CD4-positive, alpha-beta T cell treated with Interleukin-4 for 4 hours (primary cell): ENCODE data around the gene LIMA1.
"Not testable (repeated sequence)": the region's sequence is repeated elsewhere in the genome, so short reads cannot be mapped to it uniquely, and the experiment has no call there.

Experiments
- DNase-seq: peaks from one replicate; pipeline ENCODE4 v3.0.0-alpha.2; 2020

LIMA1 gene

GRCh38 chr12:50184261-50184660 lies 99.1 kb downstream of the LIMA1 start:
- no peak for DNase-seq

- DNase-seq: no peak
Observed at GRCh38 chr12:50182461-50182860, 100.9 kb downstream of the LIMA1 start.

DNA sequence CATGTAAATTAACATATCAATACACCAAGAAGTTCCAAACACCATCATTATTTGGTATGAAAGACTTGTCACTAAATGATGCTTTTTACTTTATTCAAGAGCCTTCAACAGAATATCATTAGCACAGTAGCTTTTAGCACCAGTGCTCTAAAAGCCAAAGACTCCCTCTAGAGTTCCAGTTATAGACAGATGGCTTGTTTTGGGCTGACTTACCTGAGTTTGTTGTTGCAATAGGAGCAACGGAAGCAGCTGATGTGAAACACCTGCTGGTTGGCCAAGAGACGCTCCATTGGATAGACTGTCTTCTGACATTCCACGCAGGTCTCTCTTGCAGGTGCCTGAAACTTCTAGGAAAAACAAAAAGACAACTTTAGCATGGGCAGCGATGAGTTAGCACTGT lies 101.6 kb downstream of the LIMA1 start:
- no peak for DNase-seq

- no peak for DNase-seq
Observed at GRCh38 chr12:50175716-50176026, 107.6 kb downstream of the LIMA1 start.

GRCh38 chr12:50174971-50175715 lies 108.2 kb downstream of the LIMA1 start:
- DNase-seq: peak; percentile 55

DNA sequence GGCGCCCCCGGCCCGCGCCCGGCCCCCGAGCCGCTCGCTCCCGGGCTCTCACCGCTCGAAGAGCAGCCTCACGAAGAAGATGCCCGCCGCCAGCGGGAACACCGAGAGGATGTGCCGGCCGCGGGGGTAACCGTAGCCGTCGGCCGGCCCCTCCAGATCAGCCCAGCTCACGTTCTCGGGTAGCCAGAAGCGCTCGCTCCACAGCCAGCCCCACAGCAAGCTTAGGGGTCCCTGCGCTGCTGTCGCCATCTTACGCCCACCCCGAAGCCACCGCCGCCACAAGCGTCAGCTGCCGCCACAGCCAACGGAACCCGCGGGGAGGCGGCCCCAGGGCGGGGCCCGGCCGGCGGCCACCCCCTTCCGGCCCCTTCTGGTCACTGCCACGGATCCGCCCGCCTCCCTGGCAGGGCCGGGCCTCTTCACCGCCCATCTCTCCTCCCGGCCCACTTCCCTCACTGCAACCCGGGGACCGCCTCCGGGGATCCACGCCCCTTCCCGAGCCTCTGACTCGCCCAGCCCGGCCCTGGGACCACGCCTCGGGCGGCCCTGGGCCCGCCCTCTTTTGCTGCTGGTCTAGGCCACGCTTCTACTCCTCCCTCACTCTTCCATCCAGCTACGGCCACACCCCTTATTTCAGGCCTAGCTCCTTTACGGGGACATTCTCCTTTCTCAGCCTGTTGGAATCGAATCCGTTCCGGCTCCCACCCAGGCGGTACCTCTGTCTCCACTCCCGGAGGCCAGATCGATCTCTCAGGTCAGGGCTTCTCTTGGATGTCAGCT lies 116.1 kb downstream of the LIMA1 start, which contains the start of gene CERS5:
TSS of gene CERS5 (minus strand) at position 321 of the 780 bp plus-strand sequence. CDS start at position 249, 72 bp downstream.
- DNase-seq: peak; percentile 97

GRCh38 chr12:50166799-50167048 lies 116.6 kb downstream of the LIMA1 start:
- no peak for DNase-seq

DNA sequence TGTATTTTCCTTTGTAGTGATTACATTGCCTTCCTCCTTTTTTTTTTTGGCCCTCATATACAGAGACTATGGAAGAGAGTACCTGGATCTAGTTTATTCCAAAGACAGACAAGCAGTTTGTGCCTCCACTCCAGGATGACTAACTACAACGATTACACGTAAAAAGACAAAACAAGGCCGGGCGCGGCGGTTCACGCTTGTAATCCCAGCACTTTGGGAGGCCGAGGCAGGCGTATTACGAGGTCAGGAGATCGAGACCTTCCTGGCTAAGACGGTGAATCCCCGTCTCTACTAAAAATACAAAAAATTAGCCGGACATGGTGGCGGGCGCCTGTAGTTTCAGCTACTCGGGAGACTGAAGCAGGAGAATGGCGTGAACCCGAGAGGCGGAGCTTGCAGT lies 118.4 kb downstream of the LIMA1 start:
- no peak for DNase-seq

- no peak for DNase-seq
Observed at GRCh38 chr12:50162230-50162629, 121.1 kb downstream of the LIMA1 start.

GRCh38 chr12:50160643-50161042 lies 122.7 kb downstream of the LIMA1 start:
- no peak for DNase-seq

DNA sequence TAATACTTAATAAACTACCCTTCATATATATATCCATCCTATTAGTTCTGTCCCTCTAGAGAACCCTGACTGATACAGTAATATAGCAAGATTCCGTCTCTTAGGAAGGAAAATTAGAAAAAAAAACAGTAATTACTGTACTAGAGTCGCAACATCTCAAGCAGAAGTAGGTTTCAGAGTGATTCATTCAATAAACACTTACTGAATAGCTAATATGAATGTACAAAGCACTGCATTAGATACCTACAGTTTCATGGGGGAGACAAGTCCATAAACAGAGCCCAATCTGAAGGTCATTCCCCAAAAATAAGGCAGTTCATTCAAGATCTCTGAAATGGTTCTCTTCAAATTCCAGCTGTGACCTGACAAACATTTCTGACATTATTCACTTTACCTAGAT lies 126.1 kb downstream of the LIMA1 start:
- no peak for DNase-seq

DNA sequence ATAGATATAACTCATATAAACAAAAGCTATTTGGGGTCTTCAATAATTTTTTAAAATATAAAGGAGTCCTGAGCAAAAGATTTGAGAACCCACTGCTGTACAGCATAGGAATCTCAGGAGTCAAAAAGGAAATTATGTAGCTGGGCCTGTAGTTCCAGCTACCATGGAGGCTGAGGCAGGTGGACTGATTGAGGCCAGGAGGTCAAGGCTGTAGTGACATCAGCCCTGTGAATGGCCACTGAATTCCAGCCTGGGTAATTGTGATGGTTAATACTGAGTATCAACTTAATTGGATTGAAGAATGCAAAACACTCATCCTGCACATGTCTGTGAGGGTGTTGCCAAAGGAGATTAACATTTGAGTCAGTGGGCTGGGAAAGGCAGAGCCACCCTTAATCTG lies 126.7 kb downstream of the LIMA1 start:
- no peak for DNase-seq

GRCh38 chr12:50154947-50155346 lies 128.4 kb downstream of the LIMA1 start:
- DNase-seq: not testable (repeated sequence)

DNA sequence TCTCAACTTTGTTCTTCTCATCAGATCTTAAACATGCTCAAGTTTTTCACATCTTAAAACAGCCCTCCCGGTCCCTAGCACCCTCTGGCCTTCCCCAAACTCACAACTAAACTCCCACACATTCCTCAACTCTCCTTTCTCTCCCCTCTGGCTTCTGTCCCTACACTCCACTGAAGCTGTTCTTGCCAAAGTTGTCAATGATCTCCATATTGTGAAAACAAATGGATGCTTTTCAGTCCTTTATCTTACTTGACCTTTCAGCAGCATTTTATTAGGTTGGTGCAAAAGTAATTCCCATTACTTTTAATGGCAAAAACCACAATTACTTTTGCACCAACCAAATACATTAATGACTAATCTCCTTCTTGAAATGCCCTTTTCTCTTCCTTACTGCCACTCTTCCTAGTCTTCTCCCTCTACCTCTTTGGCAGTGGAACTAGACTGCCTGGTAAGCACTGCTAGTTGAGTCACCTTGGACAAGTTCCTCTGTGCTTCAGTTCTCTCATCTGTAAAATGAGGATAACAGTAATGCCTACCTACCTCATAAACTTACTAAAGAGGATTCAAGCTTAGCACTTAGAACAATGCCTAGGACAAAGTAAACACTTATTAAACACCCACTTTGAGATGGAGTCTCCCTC lies 132.2 kb downstream of the LIMA1 start:
- no peak for DNase-seq

- DNase-seq: no peak
Observed at GRCh38 chr12:50149311-50149710, 134.0 kb downstream of the LIMA1 start.

GRCh38 chr12:50148011-50148410 lies 135.3 kb downstream of the LIMA1 start:
- DNase-seq: not testable (repeated sequence)

DNA sequence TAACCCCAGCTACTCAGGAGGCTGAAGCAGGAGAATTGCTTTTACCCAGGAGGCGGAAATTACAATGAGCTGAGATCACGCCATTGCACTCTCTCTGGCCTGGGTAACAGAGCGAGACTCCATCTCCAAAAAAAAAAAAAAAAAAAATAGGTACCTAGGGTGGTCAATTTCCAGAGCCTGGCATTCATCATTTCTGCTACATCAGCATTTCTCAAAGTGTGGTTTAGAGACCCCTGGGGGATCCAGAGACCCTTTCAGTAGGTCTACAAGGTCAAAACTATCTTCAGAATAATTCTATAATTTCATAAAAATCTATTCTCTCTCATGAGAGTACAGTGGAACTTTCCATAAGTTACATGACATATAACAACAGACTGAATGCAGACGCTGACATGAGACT lies 136.0 kb downstream of the LIMA1 start:
- DNase-seq: no peak

DNA sequence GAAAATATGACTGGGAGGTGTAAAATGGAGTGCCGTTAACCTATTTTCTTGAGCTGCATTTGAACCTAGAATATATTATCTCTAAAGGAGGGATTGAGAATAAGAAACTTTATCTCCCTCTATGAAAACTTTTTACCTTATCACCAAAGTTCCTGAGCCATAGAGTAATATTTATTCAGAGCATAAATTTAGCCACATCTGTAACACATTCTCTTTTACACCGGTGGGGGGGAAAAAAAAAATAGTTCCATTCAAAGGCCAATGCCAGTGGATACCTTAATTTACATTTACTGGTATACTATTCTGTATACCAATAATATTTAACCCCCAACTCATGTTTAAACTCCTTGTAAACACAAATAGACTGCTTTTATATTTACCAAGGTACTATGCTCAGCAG lies 137.9 kb downstream of the LIMA1 start:
- no peak for DNase-seq

- no peak for DNase-seq
Observed at GRCh38 chr12:50142993-50143392, 140.3 kb downstream of the LIMA1 start.

DNA sequence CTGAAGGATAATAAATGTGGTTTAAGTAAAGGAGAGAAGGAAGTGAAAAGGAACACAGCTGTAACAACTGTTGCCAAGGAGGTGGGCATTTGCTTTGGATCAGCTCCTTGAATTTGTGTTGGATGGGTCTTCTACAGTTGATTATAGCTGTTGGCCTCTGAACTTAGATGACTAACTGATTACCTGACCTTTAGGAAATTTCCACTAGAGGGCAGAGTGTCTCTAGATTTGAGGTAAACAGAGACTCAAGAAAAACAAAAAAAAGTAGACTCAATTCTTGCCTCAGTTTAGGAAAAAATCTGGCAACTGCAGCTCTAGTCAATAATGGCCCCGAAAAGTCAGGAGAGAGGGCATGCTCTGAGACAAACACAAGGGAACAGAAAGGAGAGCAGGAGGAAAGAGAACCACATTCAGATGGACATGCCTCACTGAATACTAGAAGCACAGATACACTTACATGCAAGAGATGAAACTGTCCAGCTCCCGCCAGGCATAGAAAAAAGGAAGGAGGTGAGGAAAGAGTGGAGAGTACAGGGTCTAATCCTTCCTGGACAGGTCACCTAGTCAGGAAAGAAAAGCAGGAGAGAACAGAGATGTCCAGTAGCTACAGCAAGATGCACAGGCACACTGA lies 150.7 kb downstream of the LIMA1 start:
- peak; percentile 56 for DNase-seq

GRCh38 chr12:50129290-50129689 lies 154.0 kb downstream of the LIMA1 start:
- no peak for DNase-seq

DNA sequence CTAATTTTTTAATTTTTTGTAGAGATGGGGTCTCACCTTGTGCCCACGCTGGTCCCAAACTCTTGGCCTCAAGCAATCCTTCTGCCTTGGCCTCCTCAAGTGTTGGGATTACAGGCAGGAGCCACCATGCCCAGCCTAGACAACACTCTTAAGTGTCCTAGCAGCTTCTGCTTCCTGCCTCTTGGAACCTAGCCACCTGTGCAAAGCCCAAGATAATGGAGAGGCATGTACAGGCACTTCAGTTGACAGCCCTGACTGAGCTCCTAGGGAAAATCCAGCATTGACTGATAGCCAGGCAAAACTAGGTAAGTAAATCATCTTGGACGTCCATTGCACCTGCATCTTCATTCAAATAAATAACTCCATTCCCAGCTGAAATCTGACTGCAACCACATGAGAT lies 155.8 kb downstream of the LIMA1 start:
- no peak for DNase-seq
